Large intestine (tissue), 3 donors: ENCODE data around the gene ROCK2. TPM values are rescaled to one million over a fixed set of nuclear protein-coding genes. Genes with fewer than 3 reads are reported as not detected.

Source experiments
- DNase-seq, 2 donors: peaks; one replicate each; pipeline versions ENCODE4 v3.0.0 to v3.0.0-alpha.2; 2013
- H3K27ac ChIP-seq: one replicate; pipeline ENCODE4 v1.5.1; 2013; ENCODE audit warnings: low read length
- H3K27me3 ChIP-seq: 2 replicates; pipeline ENCODE4 v1.6.1; 2013; ENCODE audit warnings: low read length; ENCODE audit not compliant: control insufficient read depth, insufficient read depth
- H3K36me3 ChIP-seq: 2 replicates; pipeline ENCODE4 v1.6.1; 2013; ENCODE audit warnings: low read length; ENCODE audit not compliant: control insufficient read depth, insufficient read depth
- H3K4me1 ChIP-seq: one replicate; pipeline ENCODE4 v1.6.1; 2013; ENCODE audit warnings: low read length; ENCODE audit not compliant: control insufficient read depth, insufficient read depth
- H3K4me3 ChIP-seq: one replicate; pipeline ENCODE4 v1.5.1; 2013; ENCODE audit warnings: low read length
- H3K9me3 ChIP-seq: one replicate; pipeline ENCODE4 v1.6.1; 2013; ENCODE audit warnings: mild to moderate bottlenecking, low read depth, low read length, moderate library complexity; ENCODE audit not compliant: control insufficient read depth
- WGBS: methylation state at CpG from one replicate; pipeline ENCODE4 v1.1.5; 2013; ENCODE audit warnings: low lambda C conversion rate; ENCODE audit not compliant: insufficient coverage; 5-methylcytosine and 5-hydroxymethylcytosine counted together
- polyA plus RNA-seq: library from polyadenylated mRNA; unstranded; fragments of 120-200 nt; gene quantifications from one replicate; pipeline ENCODE4 v1.2.1, GENCODE V29; 2013

The ROCK2 gene
- polyA plus RNA-seq, 1 donor = 42.5 TPM

DNA sequence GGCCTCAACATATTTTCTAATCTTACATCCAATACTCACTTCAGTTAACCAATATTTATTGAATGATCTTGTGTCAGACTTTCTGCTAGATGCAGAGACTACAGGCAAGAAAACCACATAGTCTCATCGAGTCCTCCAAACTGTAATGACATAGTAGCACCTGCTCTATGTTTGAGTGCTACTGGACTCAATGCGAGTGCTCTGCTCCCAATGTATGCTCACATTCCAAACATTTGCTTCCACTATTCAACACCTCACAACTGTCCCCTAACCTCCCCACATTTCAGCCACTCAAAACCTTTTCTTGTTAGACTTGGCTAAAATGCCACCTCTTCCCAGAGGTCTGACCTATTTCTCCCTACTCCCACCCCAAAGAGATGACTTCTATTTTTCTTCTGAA, 124.0 kb downstream of the ROCK2 start:
- Histone ChIP-seq H3K4me1 (no peaks in the 10 kb centered on the region), H3K4me3 (no peak overlapping the region), H3K27ac (no peak overlapping the region), H3K36me3 (peaks cover 35% of the 10 kb centered on the region), H3K27me3 (no peaks in the 10 kb centered on the region), H3K9me3 (no peaks in the 10 kb centered on the region)
- DNase-seq = no peak
- no CpG with 5 or more reads among the region's 2 CpGs for WGBS

DNA sequence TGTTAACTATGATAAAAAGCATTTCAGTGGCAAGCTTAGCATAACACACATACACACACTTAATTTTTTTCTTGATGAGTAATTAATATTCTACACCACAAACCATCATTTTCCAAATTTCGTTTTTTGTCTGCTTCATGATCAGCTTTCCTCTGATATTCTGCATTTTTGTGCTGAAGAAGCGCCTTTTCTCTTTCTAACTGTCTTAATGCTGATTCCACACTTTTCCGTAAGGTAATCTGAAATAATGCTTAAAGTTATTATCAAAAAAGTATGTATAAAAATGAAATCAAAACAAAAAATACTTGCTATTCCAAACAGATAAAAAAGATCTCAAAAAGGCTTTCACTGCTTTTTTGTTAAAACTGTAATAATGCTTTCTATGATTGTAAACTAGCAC, 129.0 kb downstream of the ROCK2 start:
- no peaks in the 10 kb centered on the region for H3K4me1 ChIP-seq
- DNase-seq = no peak
- no peak overlapping the region for H3K27ac ChIP-seq
- H3K36me3 ChIP-seq = peaks cover 51% of the 10 kb centered on the region
- no peaks in the 10 kb centered on the region for H3K27me3 ChIP-seq
- H3K9me3 ChIP-seq = no peaks in the 10 kb centered on the region
- no peak overlapping the region for H3K4me3 ChIP-seq
- 100% methylated on average over 3 of the region's 3 CpGs for WGBS

DNA sequence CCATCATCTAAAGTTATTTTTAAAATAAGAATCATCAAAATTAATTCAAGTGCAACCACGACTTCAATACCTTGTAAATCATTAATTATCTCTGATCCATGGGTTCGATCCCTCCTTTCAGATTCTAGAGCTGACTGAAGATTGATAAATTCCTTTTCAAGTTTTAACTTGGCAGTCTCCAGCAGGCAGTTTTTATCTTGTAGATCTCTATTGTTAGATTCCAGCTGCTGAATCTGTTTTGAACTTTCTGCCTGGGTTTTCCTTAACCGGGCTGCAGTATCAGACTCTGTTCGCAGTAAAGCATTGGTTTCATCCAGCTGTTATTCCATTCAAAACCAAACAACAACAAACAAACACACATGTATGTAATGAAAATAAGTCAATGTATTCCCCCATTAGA, 129.7 kb downstream of the ROCK2 start:
- no peak overlapping the region for H3K27ac ChIP-seq
- no peaks in the 10 kb centered on the region for H3K9me3 ChIP-seq
- peaks cover 50% of the 10 kb centered on the region for H3K36me3 ChIP-seq
- H3K27me3 ChIP-seq = no peaks in the 10 kb centered on the region
- H3K4me3 ChIP-seq = no peak overlapping the region
- H3K4me1 ChIP-seq = no peaks in the 10 kb centered on the region
- DNase-seq = no peak
- 60% methylated on average over 1 of the region's 4 CpGs for WGBS

DNA sequence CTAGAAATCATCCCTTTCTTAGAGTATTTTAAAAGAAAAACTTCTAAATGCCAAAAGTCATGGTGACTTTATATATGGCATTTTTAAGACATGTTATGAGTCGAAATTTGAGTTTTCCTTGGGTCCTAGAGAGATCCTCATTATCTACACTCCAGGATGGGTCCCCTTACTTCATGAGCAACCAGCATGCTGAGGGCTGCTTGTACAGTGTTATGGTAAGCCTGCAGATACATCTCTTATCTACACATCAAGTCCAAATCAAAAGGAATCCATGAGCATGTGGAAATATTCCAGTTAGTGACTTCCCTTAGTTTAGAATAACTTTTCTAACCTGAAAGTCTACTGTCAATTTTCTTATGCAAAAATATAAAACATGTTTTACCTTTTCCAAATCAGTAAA, 130.5 kb downstream of the ROCK2 start:
- H3K27me3 ChIP-seq = no peaks in the 10 kb centered on the region
- DNase-seq = no peak
- H3K4me1 ChIP-seq = no peaks in the 10 kb centered on the region
- H3K4me3 ChIP-seq = no peak overlapping the region
- no peaks in the 10 kb centered on the region for H3K9me3 ChIP-seq
- peaks cover 47% of the 10 kb centered on the region for H3K36me3 ChIP-seq
- no peak overlapping the region for H3K27ac ChIP-seq
- WGBS = no CpG with 5 or more reads among the region's 1 CpG

DNA sequence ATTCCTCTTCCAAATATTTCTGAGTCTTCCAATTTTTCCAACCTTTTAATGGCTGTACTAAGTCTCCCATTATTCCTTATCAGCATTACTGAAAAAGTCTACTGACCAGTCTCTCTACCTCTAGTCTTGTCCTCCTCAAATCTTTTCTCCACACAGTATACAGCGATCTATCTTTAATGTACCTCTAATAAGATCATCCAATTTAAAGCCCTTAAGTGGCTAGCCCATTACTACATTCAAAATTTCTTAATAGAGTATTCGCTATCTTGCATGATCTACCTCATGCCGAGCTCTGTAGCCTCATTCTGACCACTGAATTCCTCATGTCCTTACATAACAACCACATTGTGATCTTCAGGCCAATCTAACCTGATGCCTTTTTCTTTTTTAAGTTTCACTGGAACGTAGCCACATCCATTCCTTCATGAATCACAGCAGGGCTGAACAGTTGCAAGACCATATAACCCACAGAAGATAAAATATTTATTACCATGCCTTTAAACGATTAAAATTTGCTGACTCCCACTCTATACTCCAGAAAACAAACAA, 131.3 kb downstream of the ROCK2 start:
- H3K9me3 ChIP-seq = no peaks in the 10 kb centered on the region
- H3K36me3 ChIP-seq = peaks cover 50% of the 10 kb centered on the region
- no peak overlapping the region for H3K27ac ChIP-seq
- DNase-seq = no peak
- no peak overlapping the region for H3K4me3 ChIP-seq
- H3K27me3 ChIP-seq = no peaks in the 10 kb centered on the region
- 88% methylated on average over 2 of the region's 5 CpGs for WGBS
- H3K4me1 ChIP-seq = no peaks in the 10 kb centered on the region

DNA sequence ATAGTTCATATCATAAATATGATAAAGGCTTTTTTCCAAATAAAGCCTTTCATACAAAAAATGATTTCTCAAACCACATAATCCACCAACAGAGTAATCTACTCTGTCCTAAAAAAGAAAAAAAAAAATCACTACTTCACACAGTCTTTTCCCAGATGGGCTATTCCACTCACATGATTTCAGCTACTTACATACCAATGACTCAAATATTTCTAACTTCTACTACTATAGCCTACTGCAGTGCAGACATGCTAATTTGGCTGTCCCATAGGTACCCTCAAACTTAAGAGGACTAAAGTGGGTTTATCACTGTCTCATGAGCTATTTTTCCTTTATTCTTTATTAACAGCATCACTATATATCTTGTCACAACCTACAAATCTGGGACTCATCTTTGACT, 131.8 kb downstream of the ROCK2 start:
- H3K27ac ChIP-seq = no peak overlapping the region
- H3K4me3 ChIP-seq = no peak overlapping the region
- no peaks in the 10 kb centered on the region for H3K9me3 ChIP-seq
- no peak for DNase-seq
- no peaks in the 10 kb centered on the region for H3K27me3 ChIP-seq
- H3K36me3 ChIP-seq = peaks cover 52% of the 10 kb centered on the region
- no peaks in the 10 kb centered on the region for H3K4me1 ChIP-seq

DNA sequence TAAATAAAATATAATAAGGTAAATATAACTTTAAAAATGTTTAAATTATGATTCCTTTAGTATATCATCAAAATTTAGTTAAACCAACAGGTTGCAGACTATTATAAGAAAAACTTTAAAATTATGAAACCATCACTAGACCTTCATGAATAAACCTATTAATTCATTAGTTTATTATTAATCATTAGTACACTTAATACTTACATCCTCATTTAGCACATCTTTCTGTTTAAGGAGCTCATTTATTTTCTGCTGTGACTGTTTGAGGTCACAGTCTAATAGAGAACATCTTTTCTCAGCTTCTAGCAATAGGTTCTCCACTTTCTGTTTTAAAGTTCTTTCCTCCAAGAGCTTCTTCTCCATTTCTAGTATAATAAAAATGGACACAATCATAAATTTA, 136.4 kb downstream of the ROCK2 start:
- Histone ChIP-seq H3K4me3 (no peak overlapping the region), H3K36me3 (peaks cover 44% of the 10 kb centered on the region), H3K9me3 (no peaks in the 10 kb centered on the region), H3K4me1 (no peaks in the 10 kb centered on the region), H3K27me3 (no peaks in the 10 kb centered on the region), H3K27ac (no peak overlapping the region)
- DNase-seq = no peak

DNA sequence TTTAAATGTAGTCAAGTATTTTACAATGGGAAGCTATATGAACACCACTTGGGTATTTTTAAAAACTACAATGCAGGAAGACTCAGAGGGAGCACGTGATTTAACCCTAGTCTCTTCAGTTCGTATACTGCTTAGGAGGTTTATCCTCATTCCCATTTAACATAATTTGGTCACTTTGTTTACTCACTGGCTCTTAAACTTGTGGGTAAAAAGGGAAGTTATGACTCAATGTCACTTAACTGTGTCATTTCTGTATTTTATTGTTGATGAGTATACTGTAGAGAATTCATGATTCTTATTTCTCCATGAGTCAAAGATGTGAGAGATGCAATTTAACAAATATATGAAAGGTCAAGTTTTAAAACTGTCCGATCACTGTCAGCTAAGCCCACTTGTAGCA, 141.0 kb downstream of the ROCK2 start:
- H3K27ac ChIP-seq = no peak overlapping the region
- peaks cover 48% of the 10 kb centered on the region for H3K36me3 ChIP-seq
- no CpG with 5 or more reads among the region's 3 CpGs for WGBS
- H3K4me3 ChIP-seq = no peak overlapping the region
- no peaks in the 10 kb centered on the region for H3K9me3 ChIP-seq
- H3K27me3 ChIP-seq = no peaks in the 10 kb centered on the region
- DNase-seq = no peak
- no peaks in the 10 kb centered on the region for H3K4me1 ChIP-seq

DNA sequence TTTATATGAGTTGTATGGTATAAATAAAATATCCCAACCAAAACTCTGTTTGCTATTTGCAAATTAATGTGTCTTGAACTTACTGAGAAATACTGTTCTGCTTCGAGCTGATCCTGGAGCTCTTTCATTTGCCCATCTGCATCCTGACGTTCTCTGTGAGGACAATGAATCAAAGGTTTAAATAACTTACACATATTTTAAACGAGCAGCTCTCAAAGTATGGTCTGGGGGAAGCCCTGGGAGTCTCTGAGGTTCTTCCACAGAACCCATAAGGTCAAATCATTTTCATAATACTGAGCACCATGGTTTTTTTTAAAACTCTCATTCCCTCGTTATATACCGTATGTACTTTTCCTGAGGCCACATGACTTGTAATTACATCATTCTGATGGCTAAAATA, 142.5 kb downstream of the ROCK2 start:
- Histone ChIP-seq H3K27me3 (no peaks in the 10 kb centered on the region), H3K4me1 (no peaks in the 10 kb centered on the region), H3K27ac (no peak overlapping the region), H3K4me3 (no peak overlapping the region), H3K9me3 (no peaks in the 10 kb centered on the region), H3K36me3 (peaks cover 47% of the 10 kb centered on the region)
- no peak for DNase-seq
- 92% methylated on average over 4 of the region's 5 CpGs for WGBS

DNA sequence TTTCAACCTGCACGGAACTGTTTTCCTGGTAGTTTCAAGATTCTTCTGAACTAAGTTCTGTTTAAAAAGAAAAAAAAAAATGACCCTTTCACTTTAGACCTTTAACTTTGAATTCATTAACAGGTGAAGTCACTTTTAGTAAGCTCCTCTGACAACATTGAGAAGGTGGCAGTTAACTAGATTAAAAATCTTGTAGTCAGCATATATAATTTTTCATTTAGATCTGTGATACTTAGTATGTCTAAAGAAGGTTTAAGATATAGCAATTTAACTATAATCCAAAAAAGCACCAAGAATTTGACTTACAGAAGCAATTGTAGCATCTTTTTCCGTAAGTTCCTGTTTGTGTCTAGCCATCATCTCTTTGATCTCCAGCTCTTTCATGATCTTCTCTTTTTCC, 143.8 kb downstream of the ROCK2 start:
- H3K4me1 ChIP-seq = no peaks in the 10 kb centered on the region
- H3K36me3 ChIP-seq = peaks cover 47% of the 10 kb centered on the region
- H3K9me3 ChIP-seq = no peaks in the 10 kb centered on the region
- 97% methylated on average over 2 of the region's 2 CpGs for WGBS
- DNase-seq = no peak
- no peak overlapping the region for H3K27ac ChIP-seq
- no peaks in the 10 kb centered on the region for H3K27me3 ChIP-seq
- no peak overlapping the region for H3K4me3 ChIP-seq

DNA sequence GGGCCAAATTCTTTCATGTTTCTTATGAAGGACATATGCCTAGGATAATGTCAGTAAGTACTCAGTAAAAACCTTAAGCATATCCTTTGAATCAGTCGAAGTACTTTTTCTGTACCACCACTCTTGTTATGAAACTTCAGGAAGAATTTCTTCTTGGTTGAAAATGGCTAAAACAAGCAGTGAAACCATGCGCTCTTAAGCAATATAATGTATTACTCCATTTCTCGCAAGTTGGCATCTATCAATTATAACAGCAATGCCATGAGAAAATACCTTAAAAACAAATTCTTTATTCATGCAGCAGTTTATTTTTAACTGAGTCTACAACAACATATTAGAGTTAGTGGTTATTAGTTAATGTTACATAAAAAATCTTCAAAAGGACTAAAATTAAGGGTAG, 148.2 kb downstream of the ROCK2 start:
- Histone ChIP-seq H3K4me1 (no peaks in the 10 kb centered on the region), H3K4me3 (no peak overlapping the region), H3K27ac (no peak overlapping the region), H3K36me3 (peaks cover 57% of the 10 kb centered on the region), H3K9me3 (no peaks in the 10 kb centered on the region), H3K27me3 (no peaks in the 10 kb centered on the region)
- DNase-seq = no peak
- 100% methylated on average over 2 of the region's 3 CpGs for WGBS
